Neural progenitor cell (in vitro differentiated cells): ENCODE data around the gene POLR2L.

Experiments
- EZH2 ChIP-seq: fragments of 200-600 bp; sonication (generic); IDR thresholded peaks from 2 replicates; pipeline ENCODE4 v1.6.1; 2017; ENCODE audit warnings: antibody characterized with exemption, mild to moderate bottlenecking, moderate library complexity
- EZH2phosphoT487 ChIP-seq: fragments of 200-600 bp; sonication (generic); IDR thresholded peaks from 2 replicates; pipeline ENCODE4 v1.6.1; 2017; ENCODE audit warnings: antibody characterized with exemption
- TF ChIP-seq, protein P1 (sequence below): fragments of 200-600 bp; sonication (generic); IDR thresholded peaks from 2 replicates; pipeline ENCODE4 v1.5.1; 2017; ENCODE audit warnings: antibody characterized with exemption, mild to moderate bottlenecking

DNA sequence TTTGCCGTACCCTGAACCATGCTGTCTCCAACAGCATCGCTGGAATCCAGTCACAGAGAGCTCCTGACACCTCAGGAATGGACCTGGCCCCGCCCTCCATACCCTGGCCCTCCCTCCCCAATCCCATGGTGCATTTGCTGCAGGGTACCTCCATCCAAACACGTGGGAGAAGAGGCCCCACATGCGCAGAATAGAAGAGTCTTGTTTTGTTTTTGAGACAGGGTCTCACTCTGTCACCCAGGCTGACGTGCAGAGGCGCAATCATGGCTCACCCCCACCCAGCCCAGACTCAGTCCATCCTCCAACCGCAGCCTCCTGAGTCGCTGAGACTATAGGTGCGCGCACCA is 25.9 kb downstream of the POLR2L start:
- TF ChIP-seq, protein P1, sequence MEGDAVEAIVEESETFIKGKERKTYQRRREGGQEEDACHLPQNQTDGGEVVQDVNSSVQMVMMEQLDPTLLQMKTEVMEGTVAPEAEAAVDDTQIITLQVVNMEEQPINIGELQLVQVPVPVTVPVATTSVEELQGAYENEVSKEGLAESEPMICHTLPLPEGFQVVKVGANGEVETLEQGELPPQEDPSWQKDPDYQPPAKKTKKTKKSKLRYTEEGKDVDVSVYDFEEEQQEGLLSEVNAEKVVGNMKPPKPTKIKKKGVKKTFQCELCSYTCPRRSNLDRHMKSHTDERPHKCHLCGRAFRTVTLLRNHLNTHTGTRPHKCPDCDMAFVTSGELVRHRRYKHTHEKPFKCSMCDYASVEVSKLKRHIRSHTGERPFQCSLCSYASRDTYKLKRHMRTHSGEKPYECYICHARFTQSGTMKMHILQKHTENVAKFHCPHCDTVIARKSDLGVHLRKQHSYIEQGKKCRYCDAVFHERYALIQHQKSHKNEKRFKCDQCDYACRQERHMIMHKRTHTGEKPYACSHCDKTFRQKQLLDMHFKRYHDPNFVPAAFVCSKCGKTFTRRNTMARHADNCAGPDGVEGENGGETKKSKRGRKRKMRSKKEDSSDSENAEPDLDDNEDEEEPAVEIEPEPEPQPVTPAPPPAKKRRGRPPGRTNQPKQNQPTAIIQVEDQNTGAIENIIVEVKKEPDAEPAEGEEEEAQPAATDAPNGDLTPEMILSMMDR, result no peak
- TF ChIP-seq EZH2phosphoT487 (no peak), EZH2 (no peak)
